CD4-positive, alpha-beta T cell (primary cell): ENCODE measurements around the gene SMOC1. TPM values are rescaled to one million over a fixed set of nuclear protein-coding genes. Genes with fewer than 3 reads are reported as not detected.

Experiments used
- ATAC-seq: fragments of 200-7000 bp; cut with Tn5 transposase; one replicate; pipeline ENCODE4 v1.10.0; 2022; ENCODE audit warnings: mild to moderate bottlenecking; ENCODE audit not compliant: poor library complexity
- CTCF ChIA-PET: fragments of 350-600 bp; sonication (Branson Sonifier 250); formaldehyde crosslinking; loops from one replicate; lab custom pipeline; 2021; ENCODE audit warnings: antibody characterized with exemption, inconsistent platforms; lab: Charles Lee
- POLR2A ChIA-PET: fragments of 350-600 bp; sonication (Branson Sonifier 250); formaldehyde crosslinking; loops from one replicate; lab custom pipeline; 2021; ENCODE audit warnings: antibody characterized with exemption, inconsistent platforms; lab: Charles Lee
- DNase-seq, 14 experiments: peaks; one replicate each; pipeline ENCODE4 v3.0.0-alpha.2; 2013 to 2020; ENCODE audit warnings: mixed read lengths in 2 of 14
- H3K27ac ChIP-seq, 2 donors: one replicate each; pipeline versions ENCODE4 v1.5.1 to v1.7.0; 2013; ENCODE audit warnings: low read length in 2 of 2, low read depth in 1 of 2, mild to moderate bottlenecking in 1 of 2
- H3K27me3 ChIP-seq, 2 experiments: 1 replicate in 1 of 2; 2 replicates in 1 of 2; pipeline versions ENCODE4 v1.6.1 to v1.7.0; 2013; ENCODE audit warnings: low read length in 2 of 2, control low read depth in 1 of 2, mild to moderate bottlenecking in 1 of 2, moderate library complexity in 1 of 2; ENCODE audit not compliant: insufficient read depth in 2 of 2, control insufficient read depth in 1 of 2
- H3K36me3 ChIP-seq: one replicate; pipeline ENCODE4 v1.6.1; 2013; ENCODE audit warnings: low read length, control low read depth; ENCODE audit not compliant: insufficient read depth
- H3K4me1 ChIP-seq: one replicate; pipeline ENCODE4 v1.6.1; 2013; ENCODE audit warnings: low read length, control low read depth; ENCODE audit not compliant: insufficient read depth
- H3K4me3 ChIP-seq: one replicate; pipeline ENCODE4 v1.5.1; 2013; ENCODE audit warnings: mild to moderate bottlenecking, low read length, moderate library complexity
- H3K9me3 ChIP-seq, 2 experiments: 1 replicate in 1 of 2; 2 replicates in 1 of 2; pipeline versions ENCODE4 v1.6.1 to v1.7.0; 2013; ENCODE audit warnings: low read length in 2 of 2, mild to moderate bottlenecking in 2 of 2, control low read depth in 1 of 2, moderate library complexity in 1 of 2; ENCODE audit not compliant: control insufficient read depth in 1 of 2, insufficient read depth in 1 of 2
- H3K27ac Mint-ChIP-seq: one replicate; pipeline ENCODE4 v1.8.0; 2020; ENCODE audit warnings: mixed read lengths
- H3K27me3 Mint-ChIP-seq: one replicate; pipeline ENCODE4 v1.8.0; 2021; ENCODE audit warnings: mixed read lengths
- H3K36me3 Mint-ChIP-seq: one replicate; pipeline ENCODE4 v1.8.0; 2021; ENCODE audit warnings: low read depth, mixed read lengths
- H3K4me1 Mint-ChIP-seq: one replicate; pipeline ENCODE4 v1.8.0; 2021; ENCODE audit warnings: low read depth, mixed read lengths
- H3K4me3 Mint-ChIP-seq: one replicate; pipeline ENCODE4 v1.8.0; 2020; ENCODE audit warnings: mild to moderate bottlenecking, mixed read lengths
- H3K9me3 Mint-ChIP-seq: one replicate; pipeline ENCODE4 v1.8.0; 2020; ENCODE audit warnings: mixed read lengths
- intact Hi-C, 2 experiments: fragments of 100-400 bp; cut with DNase I in 1 of 2; cut with micrococcal nuclease in 1 of 2; formaldehyde crosslinking; loops; one replicate each; pipeline versions ENCODE4 v1.15.1 to v1.9.0; 2023 to 2025; cut with DNase I, micrococcal nuclease
- total RNA-seq, 174 experiments: library from RNA in 2 of 174; stranded (reverse) in 2 of 174; gene quantifications; one replicate each; pipeline ENCODE4 v1.2.3 and lab custom pipeline; 2021 to 2026
- TF ChIP-seq, protein P1 (sequence below): fragments of 200-600 bp; IDR thresholded peaks from one replicate; pipeline ENCODE4 v1.8.0; 2022; ENCODE audit warnings: antibody characterized with exemption, mild to moderate bottlenecking

SMOC1 gene
- total RNA-seq, 2 experiments from 2014 or later: not detected

DNA sequence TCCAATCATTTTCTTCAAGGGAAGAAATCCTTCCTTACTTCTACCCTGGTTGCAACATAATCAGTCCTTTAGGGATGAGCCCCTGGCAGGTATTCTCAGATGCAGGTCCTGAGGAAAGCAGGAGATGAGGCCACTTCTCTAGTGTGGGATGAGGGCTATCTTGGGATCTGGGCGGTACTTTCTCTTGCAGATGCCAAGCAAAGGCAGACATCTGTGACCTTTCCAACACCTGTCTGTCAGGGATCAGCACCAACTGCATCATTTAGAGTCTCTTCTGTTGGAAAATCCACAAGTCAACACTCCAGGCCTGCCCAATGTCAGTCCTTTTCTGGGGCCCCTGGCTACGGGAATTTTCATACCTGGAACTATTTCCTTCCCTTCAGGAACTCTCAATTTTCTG is 180.3 kb downstream of the SMOC1 start:
- H3K9me3 ChIP-seq: no peaks in the 10 kb centered on the region
- Mint-ChIP-seq H3K36me3 (no peaks in the 10 kb centered on the region), H3K27me3 (peaks cover 46% of the 10 kb centered on the region), H3K27ac (no peak overlapping the region), H3K9me3 (no peaks in the 10 kb centered on the region), H3K4me3 (no peak overlapping the region), H3K4me1 (no peaks in the 10 kb centered on the region)
- H3K4me3 ChIP-seq: no peak overlapping the region
- H3K4me1 ChIP-seq: no peaks in the 10 kb centered on the region
- H3K27me3 ChIP-seq: peaks cover 0 to 4% of the 10 kb centered on the region in 2 experiments
- H3K36me3 ChIP-seq: no peaks in the 10 kb centered on the region
- TF ChIP-seq, protein P1, sequence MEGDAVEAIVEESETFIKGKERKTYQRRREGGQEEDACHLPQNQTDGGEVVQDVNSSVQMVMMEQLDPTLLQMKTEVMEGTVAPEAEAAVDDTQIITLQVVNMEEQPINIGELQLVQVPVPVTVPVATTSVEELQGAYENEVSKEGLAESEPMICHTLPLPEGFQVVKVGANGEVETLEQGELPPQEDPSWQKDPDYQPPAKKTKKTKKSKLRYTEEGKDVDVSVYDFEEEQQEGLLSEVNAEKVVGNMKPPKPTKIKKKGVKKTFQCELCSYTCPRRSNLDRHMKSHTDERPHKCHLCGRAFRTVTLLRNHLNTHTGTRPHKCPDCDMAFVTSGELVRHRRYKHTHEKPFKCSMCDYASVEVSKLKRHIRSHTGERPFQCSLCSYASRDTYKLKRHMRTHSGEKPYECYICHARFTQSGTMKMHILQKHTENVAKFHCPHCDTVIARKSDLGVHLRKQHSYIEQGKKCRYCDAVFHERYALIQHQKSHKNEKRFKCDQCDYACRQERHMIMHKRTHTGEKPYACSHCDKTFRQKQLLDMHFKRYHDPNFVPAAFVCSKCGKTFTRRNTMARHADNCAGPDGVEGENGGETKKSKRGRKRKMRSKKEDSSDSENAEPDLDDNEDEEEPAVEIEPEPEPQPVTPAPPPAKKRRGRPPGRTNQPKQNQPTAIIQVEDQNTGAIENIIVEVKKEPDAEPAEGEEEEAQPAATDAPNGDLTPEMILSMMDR: no peak
- intact Hi-C loops: no loop called here
- DNase-seq (no peak), ATAC-seq (no peak)
- no peak overlapping the region for H3K27ac ChIP-seq
- ChIA-PET POLR2A (no interaction called here), CTCF (no interaction called here)

- Mint-ChIP-seq H3K36me3 (no peaks in the 10 kb centered on the region), H3K27ac (no peak overlapping the region), H3K9me3 (no peaks in the 10 kb centered on the region), H3K4me3 (no peak overlapping the region), H3K4me1 (no peaks in the 10 kb centered on the region), H3K27me3 (peaks cover 53% of the 10 kb centered on the region)
- POLR2A ChIA-PET: no interaction called here
- H3K36me3 ChIP-seq: no peaks in the 10 kb centered on the region
- CTCF ChIA-PET: no interaction called here
- no peak overlapping the region for H3K4me3 ChIP-seq
- TF ChIP-seq, protein P1: no peak
- H3K27ac ChIP-seq: no peak overlapping the region
- H3K4me1 ChIP-seq: no peaks in the 10 kb centered on the region
- intact Hi-C loops: no loop called here
- no peaks in the 10 kb centered on the region for H3K9me3 ChIP-seq
- no peak for ATAC-seq
- peaks cover 6 to 7% of the 10 kb centered on the region in 2 experiments for H3K27me3 ChIP-seq
- DNase-seq: no peak
Observed at GRCh38 chr14:70061108-70061507, 181.9 kb downstream of the SMOC1 start.

GRCh38 chr14:70064136-70064865 is 185.1 kb downstream of the SMOC1 start:
- TF ChIP-seq, protein P1: no peak
- CTCF ChIA-PET: no interaction called here
- DNase-seq (no peak), ATAC-seq (no peak)
- Histone ChIP-seq H3K4me3 (no peak overlapping the region), H3K27ac (no peak overlapping the region), H3K36me3 (no peaks in the 10 kb centered on the region), H3K9me3 (no peaks in the 10 kb centered on the region), H3K4me1 (no peaks in the 10 kb centered on the region), H3K27me3 (peaks cover 3 to 6% of the 10 kb centered on the region in 2 experiments)
- intact Hi-C loops: no loop called here
- POLR2A ChIA-PET: no interaction called here
- H3K36me3 Mint-ChIP-seq: no peaks in the 10 kb centered on the region
- H3K4me3 Mint-ChIP-seq: no peak overlapping the region
- H3K4me1 Mint-ChIP-seq: no peaks in the 10 kb centered on the region
- peaks cover 39% of the 10 kb centered on the region for H3K27me3 Mint-ChIP-seq
- no peaks in the 10 kb centered on the region for H3K9me3 Mint-ChIP-seq
- H3K27ac Mint-ChIP-seq: no peak overlapping the region
